HG02885 (cell line): ENCODE measurements around the gene JMY.

Experiments used
- ATAC-seq: cut with Tn5 transposase; IDR thresholded peaks from one replicate; pipeline ENCODE4 v1.9.1; 2021; ENCODE audit warnings: mild to moderate bottlenecking; ENCODE audit not compliant: unreplicated experiment, poor library complexity

JMY gene, protein sequence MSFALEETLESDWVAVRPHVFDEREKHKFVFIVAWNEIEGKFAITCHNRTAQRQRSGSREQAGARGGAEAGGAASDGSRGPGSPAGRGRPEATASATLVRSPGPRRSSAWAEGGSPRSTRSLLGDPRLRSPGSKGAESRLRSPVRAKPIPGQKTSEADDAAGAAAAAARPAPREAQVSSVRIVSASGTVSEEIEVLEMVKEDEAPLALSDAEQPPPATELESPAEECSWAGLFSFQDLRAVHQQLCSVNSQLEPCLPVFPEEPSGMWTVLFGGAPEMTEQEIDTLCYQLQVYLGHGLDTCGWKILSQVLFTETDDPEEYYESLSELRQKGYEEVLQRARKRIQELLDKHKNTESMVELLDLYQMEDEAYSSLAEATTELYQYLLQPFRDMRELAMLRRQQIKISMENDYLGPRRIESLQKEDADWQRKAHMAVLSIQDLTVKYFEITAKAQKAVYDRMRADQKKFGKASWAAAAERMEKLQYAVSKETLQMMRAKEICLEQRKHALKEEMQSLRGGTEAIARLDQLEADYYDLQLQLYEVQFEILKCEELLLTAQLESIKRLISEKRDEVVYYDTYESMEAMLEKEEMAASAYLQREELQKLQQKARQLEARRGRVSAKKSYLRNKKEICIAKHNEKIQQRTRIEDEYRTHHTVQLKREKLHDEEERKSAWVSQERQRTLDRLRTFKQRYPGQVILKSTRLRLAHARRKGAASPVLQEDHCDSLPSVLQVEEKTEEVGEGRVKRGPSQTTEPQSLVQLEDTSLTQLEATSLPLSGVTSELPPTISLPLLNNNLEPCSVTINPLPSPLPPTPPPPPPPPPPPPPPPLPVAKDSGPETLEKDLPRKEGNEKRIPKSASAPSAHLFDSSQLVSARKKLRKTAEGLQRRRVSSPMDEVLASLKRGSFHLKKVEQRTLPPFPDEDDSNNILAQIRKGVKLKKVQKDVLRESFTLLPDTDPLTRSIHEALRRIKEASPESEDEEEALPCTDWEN

GRCh38 chr5:79235634-79236361 is at the start of gene JMY:
Gene JMY (plus strand): TSS chr5:79236131. CDS start chr5:79236651, 520 bp downstream.
- peak; percentile 81 for ATAC-seq

DNA sequence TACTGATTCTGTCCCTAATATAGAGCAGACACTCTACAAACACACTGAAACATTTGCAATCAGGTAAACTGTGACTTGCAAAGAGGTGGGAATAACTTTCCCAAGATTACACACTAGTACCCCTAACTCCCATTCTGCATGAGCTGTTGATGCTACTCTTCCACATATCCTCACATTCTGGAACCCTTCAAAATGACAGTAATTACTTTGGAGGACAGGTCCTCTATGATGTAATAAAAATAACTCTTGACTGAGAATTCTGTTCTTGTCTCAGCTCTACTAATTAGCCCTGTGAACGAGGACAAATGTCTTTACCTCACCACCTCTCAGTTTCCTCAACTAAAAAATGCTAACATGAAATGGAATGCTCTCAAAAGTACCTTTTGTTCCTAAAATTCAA is 49.5 kb upstream of the JMY start:
- ATAC-seq: no peak

GRCh38 chr5:79189439-79190234 is 46.3 kb upstream of the JMY start:
- ATAC-seq: no peak

DNA sequence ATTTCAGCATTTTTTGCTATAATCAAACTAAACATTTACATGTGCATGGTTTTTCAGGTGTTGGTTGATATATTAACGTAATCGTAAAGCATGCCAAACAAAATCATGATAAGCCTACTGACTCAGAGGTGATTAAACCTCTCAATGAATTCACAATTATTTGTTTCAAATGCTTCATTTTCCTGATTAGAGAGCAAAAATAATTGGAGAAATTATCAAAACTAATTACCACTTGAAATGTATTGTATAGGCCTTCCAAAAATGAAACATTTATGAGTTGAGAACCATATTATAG is 45.7 kb upstream of the JMY start:
- no peak for ATAC-seq

GRCh38 chr5:79191457-79191856 is 44.5 kb upstream of the JMY start:
- ATAC-seq: no peak

GRCh38 chr5:79193643-79194042 is 42.3 kb upstream of the JMY start:
- no peak for ATAC-seq

- ATAC-seq: no peak
These were observed 35.3 kb upstream of the JMY start for GRCh38 chr5:79200573-79201183.

DNA sequence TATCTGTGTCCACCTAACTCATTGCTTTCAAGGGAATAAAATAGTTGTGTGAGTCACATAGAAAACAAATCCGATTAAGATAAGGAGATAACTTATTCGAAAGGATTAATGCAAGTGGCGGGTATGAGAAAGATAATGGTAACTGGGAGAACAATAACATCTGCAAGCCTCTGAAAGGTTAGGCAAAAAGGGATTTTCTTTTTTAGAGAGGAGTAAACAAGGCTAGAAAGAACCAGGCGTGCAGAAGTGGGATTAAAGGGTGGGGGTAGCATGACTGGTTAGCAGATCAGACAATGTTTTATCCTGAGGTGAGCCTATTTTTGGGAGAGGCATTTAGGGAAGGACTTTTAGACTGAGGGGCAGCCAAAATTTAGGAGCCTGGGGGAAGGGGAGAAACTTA is 34.7 kb upstream of the JMY start:
- no peak for ATAC-seq

DNA sequence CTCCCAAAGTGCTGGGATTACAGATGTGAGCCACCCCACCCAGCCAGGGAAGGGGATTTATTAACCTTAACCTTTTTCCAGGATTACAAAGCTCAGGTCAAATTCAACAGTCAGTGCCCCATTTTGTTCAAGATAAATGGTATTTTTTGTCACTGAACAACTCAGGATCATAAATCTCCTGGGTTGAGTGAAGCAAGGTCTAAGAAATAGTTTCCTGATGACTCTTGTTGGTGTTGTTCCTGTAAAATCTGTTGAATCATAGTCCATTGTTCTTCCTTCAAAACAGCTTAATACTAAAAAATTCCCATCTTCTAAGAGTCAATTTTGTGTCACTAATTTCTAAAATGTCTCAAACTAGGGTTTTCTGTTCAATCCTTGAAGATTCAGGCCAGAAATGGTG is 33.9 kb upstream of the JMY start:
- ATAC-seq: no peak

DNA sequence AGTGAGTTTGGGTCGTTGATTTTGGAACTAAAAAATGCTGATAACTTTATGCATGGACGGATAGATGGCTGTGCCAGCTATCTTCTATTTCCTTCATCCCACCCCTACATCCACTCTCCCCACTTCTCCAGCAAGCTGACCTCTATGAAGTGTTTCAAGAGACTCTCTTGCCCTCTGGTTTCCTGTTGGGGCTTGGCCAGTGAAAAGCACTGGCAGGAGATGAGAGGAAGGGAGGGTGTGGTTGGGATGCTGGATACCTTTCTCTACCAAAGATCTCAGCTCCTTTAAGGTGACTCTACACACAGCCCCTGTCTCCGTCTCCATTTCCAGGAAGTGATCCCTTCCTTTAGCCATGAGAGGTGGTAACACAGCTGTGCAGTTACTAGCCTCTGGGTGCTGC is 30.0 kb upstream of the JMY start:
- ATAC-seq: no peak

DNA sequence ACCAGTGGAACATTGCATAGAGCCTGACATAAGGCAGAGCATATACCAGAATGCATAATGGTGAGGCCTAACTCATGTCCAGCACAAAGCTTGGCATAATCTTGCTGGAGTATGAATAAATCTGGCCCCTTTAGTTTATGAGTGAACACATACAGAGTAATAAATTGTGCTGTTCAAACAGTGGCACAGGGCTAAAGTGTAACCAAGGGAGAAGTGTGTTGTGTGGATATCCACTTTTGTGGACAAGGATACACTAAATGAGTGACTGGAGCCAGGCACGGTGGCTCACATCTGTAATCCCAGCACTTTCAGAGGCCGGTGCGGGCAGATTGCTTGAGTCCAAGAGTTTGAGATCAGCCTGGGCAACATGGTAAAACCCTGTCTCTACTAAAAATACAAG is 29.4 kb upstream of the JMY start:
- ATAC-seq: no peak

DNA sequence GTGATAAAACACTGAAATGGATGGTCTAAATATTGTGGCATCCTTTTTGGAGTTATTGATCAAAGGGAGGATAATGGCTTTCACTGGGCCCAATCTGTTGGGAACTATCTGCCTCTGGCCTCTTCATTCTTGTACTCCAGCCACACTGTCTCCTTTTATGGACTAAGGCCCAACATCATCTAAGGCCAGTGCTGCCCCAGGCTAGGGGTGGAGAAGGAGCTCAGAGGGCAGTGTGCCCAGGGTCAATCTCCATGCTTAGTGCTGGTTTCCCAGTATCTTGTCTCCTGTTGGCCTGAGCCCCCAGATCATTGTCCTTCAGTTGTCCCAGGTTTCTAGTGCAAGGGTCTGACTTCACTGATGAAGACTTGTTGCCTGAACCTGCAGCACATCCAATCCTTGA is 26.4 kb upstream of the JMY start:
- no peak for ATAC-seq

DNA sequence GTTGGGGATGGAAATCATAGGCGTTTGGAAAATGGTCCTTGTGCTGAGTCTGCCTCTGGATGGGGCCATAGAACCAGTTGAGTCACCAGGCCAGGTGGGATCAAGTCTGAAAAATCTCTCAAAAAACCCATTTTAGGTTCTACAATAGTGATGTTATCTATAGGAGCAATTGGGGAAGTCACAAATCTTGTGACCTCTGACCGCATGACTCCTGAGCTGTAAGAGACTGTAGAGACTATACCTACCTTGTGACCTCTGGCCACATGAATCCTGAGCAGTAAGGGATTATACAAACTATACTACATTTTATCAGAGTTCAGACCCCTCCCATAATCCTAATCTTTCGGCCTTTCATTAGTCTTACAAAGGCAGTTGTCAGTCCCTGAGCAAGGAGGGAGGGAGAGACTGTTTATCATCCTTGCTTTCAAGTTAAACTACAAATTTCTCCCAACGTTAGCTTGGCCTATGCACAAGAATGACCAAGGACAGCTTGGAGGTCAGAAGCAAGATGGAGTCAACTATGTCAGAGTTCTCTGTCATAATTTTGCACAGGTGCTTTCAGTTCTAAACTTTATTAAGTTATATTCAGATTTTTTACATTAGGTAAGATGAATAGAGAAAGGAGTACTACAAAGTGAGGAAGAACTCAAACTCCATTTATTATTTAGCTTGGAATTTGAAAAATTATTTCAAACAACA is 11.5 kb upstream of the JMY start:
- no peak for ATAC-seq

GRCh38 chr5:79225026-79225425 is 10.9 kb upstream of the JMY start:
- no peak for ATAC-seq

DNA sequence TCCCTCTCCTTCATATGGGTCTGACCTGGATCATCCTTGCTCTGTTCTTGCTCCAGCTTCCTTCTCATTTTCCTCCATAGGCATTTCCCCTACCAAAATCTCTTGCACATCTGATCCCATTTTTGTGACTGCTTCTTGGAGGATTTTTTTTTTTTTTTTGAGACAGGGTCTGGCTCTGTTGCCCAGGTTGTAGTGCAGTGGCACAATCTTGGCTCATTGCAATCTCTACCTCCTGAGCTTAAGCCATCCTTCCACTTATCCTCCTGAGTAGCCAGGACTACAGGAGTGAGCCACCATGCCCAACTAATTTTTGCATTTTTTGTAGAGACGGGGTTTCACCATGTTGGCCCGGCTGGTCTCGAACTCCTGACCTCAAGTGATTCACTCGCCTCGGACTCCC is 10.5 kb upstream of the JMY start:
- ATAC-seq: no peak

GRCh38 chr5:79227484-79228025 is 8.4 kb upstream of the JMY start:
- no peak for ATAC-seq

GRCh38 chr5:79229357-79230174 is 6.4 kb upstream of the JMY start:
- peak; percentile 81 for ATAC-seq

DNA sequence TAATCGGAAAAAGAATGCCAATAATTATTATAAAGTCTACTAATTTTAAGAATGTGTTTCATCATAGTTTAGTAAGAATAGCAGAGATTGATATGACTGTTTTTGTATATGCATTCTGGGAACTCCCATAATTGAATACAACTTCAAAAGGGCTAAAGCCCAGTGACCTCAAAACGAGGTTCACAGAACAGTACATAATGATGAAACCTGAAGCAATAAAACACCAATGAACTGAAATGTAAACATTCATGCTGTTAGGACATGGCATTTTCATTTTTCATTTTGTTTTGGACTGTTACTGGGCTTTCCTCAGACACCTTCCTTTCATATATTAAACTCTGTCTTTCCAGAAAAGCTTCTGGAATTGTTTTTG is 684 bp upstream of the JMY start:
- no peak for ATAC-seq
